Kidney (tissue), 14 donors: ENCODE data around the gene RENBP. TPM values are rescaled to one million over a fixed set of nuclear protein-coding genes. Genes with fewer than 3 reads are reported as not detected.

Experiments used
- DNase-seq, 5 donors: peaks; one replicate each; pipeline ENCODE4 v3.0.0-alpha.2; 2013 to 2020
- FAIRE-seq: peaks from 2 replicates; lab custom pipeline; 2012; peaks lifted over from hg19 to GRCh38; lab: Jason Lieb, UNC
- H3K27ac ChIP-seq, 2 donors: one replicate each; pipeline ENCODE4 v1.7.0; 2013; ENCODE audit warnings: low read depth in 2 of 2, low read length in 2 of 2, inconsistent platforms in 1 of 2
- H3K27me3 ChIP-seq: one replicate; pipeline ENCODE4 v1.7.1; 2013; ENCODE audit warnings: low read length, inconsistent platforms; ENCODE audit not compliant: control insufficient read depth, insufficient read depth
- H3K36me3 ChIP-seq, 3 donors: one replicate each; pipeline versions ENCODE4 v1.7.0 to v1.7.1; 2013; ENCODE audit warnings: low read length in 3 of 3, control low read depth in 1 of 3, inconsistent platforms in 1 of 3; ENCODE audit not compliant: insufficient read depth in 3 of 3, control insufficient read depth in 2 of 3
- H3K4me1 ChIP-seq, 3 donors: one replicate each; pipeline versions ENCODE4 v1.7.0 to v1.7.1; 2013; ENCODE audit warnings: low read length in 3 of 3, inconsistent platforms in 1 of 3, low read depth in 1 of 3; ENCODE audit not compliant: control insufficient read depth in 2 of 3, insufficient read depth in 2 of 3
- H3K4me3 ChIP-seq, 3 donors: one replicate each; pipeline versions ENCODE4 v1.7.0 to v1.8.1; 2013; ENCODE audit warnings: low read length in 3 of 3, control low read depth in 1 of 3, inconsistent platforms in 1 of 3
- H3K9ac ChIP-seq, 3 donors: one replicate each; pipeline versions ENCODE4 v1.7.0 to v1.7.1; 2013; ENCODE audit warnings: low read length in 3 of 3, control low read depth in 1 of 3, inconsistent platforms in 1 of 3
- H3K9me3 ChIP-seq, 3 donors: one replicate each; pipeline versions ENCODE4 v1.7.0 to v1.7.1; 2013; ENCODE audit warnings: low read length in 3 of 3, control low read depth in 1 of 3, inconsistent platforms in 1 of 3; ENCODE audit not compliant: control insufficient read depth in 2 of 3, insufficient read depth in 1 of 3
- intact Hi-C: fragments of 100-400 bp; cut with DNase I; formaldehyde crosslinking; loops from one replicate; pipeline ENCODE4 v1.11.1; 2022
- polyA plus RNA-seq: library from polyadenylated mRNA; stranded (reverse); fragments of 350-450 nt; fragmentation: Illumina TruSeq; extraction: RNeasy Lipid Tissue Mini Kit (QIAGEN cat#74804); gene quantifications from one replicate; pipeline ENCODE4 v1.2.3, GENCODE V29; 2014; ENCODE audit warnings: low read depth, low replicate concordance; ENCODE audit not compliant: insufficient read depth
- total RNA-seq: library from RNA; stranded (reverse); fragmentation: NEBNext Ultra II Directional; extraction: Animal tissue kit (Norgen Biotek cat#: 25700); gene quantifications from one replicate; pipeline ENCODE4 v1.2.1, GENCODE V29; 2021
- TF ChIP-seq, protein P1 (sequence below): IDR thresholded peaks from 3 replicates; pipeline ENCODE4 v1.5.1; 2012; ENCODE audit warnings: mild to moderate bottlenecking, moderate library complexity, borderline replicate concordance; ENCODE audit not compliant: insufficient read depth; ENCODE audit errors: extremely low read depth
- donor health status: control.
- donor health status: control.
- donor health status: control.
- donor health status: control.
- donor health status: control.
- donor health status: DM: yes; HTN: yes; CAD: no.
- donor health status: Normal renal cell carcinoma (clear cell type).

Gene RENBP
- total and polyA plus RNA-seq, 2 donors from 2014 or later, result 22.9 to 78.2 TPM

DNA sequence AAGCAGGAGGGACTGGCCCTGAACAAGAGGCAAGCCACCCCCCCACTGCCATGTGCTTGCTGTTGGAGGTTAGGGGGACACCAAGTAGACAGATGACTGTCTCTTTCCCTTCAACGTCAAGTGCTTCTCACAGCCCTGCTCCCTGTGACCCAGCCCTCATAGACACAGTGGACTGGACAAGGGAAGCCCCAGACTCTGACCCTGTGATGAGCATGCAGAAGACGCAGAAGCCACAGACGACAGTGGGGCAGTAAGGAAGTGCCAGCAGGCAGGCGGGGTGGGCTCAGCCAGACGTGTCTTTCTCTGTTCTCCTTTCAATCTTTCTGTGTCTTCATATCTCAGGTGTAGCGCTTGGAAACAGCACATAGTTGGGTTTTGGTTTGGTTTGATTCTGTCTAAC, 56.1 kb downstream of the RENBP start:
- Histone ChIP-seq H3K27ac (no peak overlapping the region), H3K36me3 (no peaks in the 10 kb centered on the region), H3K9ac (no peak overlapping the region), H3K9me3 (no peaks in the 10 kb centered on the region), H3K27me3 (peaks cover 8% of the 10 kb centered on the region), H3K4me3 (no peak overlapping the region), H3K4me1 (peaks cover 0 to 2% (median 0%) of the 10 kb centered on the region in 3 donors)
- TF ChIP-seq, protein P1, sequence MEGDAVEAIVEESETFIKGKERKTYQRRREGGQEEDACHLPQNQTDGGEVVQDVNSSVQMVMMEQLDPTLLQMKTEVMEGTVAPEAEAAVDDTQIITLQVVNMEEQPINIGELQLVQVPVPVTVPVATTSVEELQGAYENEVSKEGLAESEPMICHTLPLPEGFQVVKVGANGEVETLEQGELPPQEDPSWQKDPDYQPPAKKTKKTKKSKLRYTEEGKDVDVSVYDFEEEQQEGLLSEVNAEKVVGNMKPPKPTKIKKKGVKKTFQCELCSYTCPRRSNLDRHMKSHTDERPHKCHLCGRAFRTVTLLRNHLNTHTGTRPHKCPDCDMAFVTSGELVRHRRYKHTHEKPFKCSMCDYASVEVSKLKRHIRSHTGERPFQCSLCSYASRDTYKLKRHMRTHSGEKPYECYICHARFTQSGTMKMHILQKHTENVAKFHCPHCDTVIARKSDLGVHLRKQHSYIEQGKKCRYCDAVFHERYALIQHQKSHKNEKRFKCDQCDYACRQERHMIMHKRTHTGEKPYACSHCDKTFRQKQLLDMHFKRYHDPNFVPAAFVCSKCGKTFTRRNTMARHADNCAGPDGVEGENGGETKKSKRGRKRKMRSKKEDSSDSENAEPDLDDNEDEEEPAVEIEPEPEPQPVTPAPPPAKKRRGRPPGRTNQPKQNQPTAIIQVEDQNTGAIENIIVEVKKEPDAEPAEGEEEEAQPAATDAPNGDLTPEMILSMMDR, result no peak
- intact Hi-C loops, result no loop called here
- peak in 1 of 5 donors; percentile 47 for DNase-seq
- no peak for FAIRE-seq

DNA sequence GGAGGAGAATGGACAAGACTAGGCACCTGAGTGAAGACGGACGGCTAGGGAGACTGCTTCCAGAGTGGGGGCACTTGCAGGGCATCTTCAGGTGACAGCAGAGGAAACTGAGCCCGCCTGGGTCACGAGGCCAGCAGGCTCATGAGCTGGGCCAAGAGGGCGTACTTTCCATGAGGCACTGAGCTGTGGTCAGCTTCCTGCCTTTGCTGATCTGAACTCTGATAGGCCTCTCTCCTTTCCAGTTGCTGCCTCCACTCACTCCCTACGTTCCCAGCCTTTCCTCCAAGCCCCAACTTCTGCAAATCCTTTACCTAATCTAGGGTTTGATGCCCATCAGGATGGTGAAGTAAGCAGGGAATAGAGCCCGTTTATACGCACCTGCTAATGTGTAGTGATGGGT, 57.1 kb downstream of the RENBP start:
- Histone ChIP-seq H3K36me3 (no peaks in the 10 kb centered on the region), H3K4me3 (no peak overlapping the region), H3K9me3 (no peaks in the 10 kb centered on the region), H3K27me3 (peaks cover 8% of the 10 kb centered on the region), H3K27ac (peak overlapping the region; percentile 22 to 47), H3K9ac (no peak overlapping the region), H3K4me1 (peaks cover 0 to 2% (median 0%) of the 10 kb centered on the region in 3 donors)
- intact Hi-C loops, result no loop called here
- FAIRE-seq (no peak), DNase-seq (no peak)
- TF ChIP-seq, protein P1, result no peak

DNA sequence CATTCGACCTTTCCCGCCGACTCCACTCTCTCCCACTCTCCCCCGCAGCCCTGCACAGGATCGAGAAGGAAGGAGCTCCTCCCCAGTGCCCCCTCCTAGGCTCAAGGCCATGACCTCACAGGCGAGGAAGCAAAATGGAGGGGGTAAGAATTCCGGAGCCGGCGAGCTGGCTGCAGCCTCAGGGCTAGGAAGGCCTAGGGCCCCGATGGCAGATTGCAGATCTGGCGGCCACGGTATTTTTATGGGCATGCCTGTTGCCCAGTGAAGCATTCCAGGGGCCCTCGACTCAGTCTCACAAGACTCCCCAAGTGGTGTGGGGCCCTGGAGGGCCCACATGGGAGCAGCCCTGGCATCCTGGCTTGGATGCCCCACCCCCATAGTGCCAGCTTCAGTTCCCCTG, 57.5 kb downstream of the RENBP start:
- Histone ChIP-seq H3K27ac (peak overlapping the region; percentile 22 to 47), H3K9me3 (no peaks in the 10 kb centered on the region), H3K4me3 (no peak overlapping the region), H3K27me3 (peaks cover 8% of the 10 kb centered on the region), H3K36me3 (no peaks in the 10 kb centered on the region), H3K9ac (no peak overlapping the region), H3K4me1 (peaks cover 0 to 2% (median 0%) of the 10 kb centered on the region in 3 donors)
- TF ChIP-seq, protein P1, result no peak
- FAIRE-seq (no peak), DNase-seq (peak in 4 of 5 donors; percentile 70 to 75 (median 72))
- intact Hi-C loops, result no loop called here
